ENCODE data around the gene ERCC4.

ERCC4 gene

DNA sequence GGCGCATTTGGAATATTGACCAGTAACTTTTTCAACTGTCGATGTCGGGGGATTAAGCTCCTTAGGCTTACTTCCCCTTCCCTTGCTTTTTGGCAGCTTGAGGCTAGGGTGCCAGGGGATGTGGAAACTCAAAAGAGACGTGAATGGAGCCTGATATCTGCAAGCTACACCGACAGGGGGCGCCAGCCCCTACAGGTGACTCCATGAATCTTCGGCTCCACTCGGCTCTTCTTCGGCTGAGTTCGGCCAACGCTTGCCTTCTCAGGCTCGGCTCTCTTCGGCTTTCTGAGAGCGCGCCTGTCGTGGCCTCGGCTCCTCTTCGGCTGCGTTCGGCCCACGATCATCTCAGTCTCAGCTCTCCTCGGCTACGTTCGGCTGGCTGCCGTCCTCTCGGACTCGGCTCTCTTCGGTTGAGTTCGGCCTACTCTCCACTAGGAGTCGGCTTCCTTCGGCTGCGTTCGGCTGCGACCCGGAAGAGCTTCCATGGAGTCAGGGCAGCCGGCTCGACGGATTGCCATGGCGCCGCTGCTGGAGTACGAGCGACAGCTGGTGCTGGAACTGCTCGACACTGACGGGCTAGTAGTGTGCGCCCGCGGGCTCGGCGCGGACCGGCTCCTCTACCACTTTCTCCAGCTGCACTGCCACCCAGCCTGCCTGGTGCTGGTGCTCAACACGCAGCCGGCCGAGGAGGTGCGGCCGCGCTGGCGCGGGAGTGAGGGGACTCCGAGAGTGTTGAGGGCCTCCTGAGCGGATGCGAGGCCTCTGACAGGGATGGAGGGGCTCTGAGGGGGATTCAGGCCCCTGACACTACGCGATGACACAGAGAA lies at the start of gene ERCC4:
Gene ERCC4, plus strand, starts transcription at position 472 of the 827 bp plus-strand sequence. Its CDS starts 12 bp downstream, at position 484.
- H3K27me3 ChIP-seq (ENCODE audit: insufficient read depth, low read depth): no peaks in the 10 kb centered on the region
- peak within 1 kb of the TSS; percentile 46 for H3K27ac ChIP-seq
- H3K4me2 ChIP-seq: peak within 1 kb of the TSS; percentile 82
- H3K79me2 ChIP-seq (ENCODE audit: insufficient read depth, low read depth): peaks cover 5% of the 10 kb centered on the region; the same call in 1 of the 2 replicates
- H3K4me1 ChIP-seq (ENCODE audit: low read depth, poor library complexity, severe bottlenecking): peaks cover 62% of the 10 kb centered on the region
- peak within 1 kb of the TSS; percentile 85 for H2AFZ ChIP-seq (ENCODE audit: low read depth)
- no peaks in the 10 kb centered on the region for H3K36me3 ChIP-seq (ENCODE audit: insufficient read depth)
- peak within 1 kb of the TSS; percentile 83 for H3K9ac ChIP-seq
- peak within 1 kb of the TSS; percentile 51 for H3K4me3 ChIP-seq (IDR thresholded peaks at IDR 0.05; ENCODE audit: insufficient read depth, low read depth, low read length)
- TF ChIP-seq CTCF (conservative IDR thresholded peaks at IDR 0.05; ENCODE audit: low read depth, low read length): peak; percentile 99
- H4K20me1 ChIP-seq (ENCODE audit: insufficient read depth): no peaks in the 10 kb centered on the region

- no peaks in the 10 kb centered on the region for H4K20me1 ChIP-seq (ENCODE audit: insufficient read depth)
- H2AFZ ChIP-seq (ENCODE audit: low read depth): 0 out of 2 replicates have a peak overlapping the region, but pooled peaks have one; percentile 6
- H3K79me2 ChIP-seq (ENCODE audit: insufficient read depth, low read depth): no peaks in the 10 kb centered on the region
- TF ChIP-seq CTCF (conservative IDR thresholded peaks at IDR 0.05; ENCODE audit: low read depth, low read length): peak; percentile 88
- no peaks in the 10 kb centered on the region for H3K27me3 ChIP-seq (ENCODE audit: insufficient read depth, low read depth)
- H3K9ac ChIP-seq: no peak overlapping the region
- H3K4me3 ChIP-seq (IDR thresholded peaks at IDR 0.05; ENCODE audit: insufficient read depth, low read depth, low read length): no peak overlapping the region
- H3K27ac ChIP-seq: no peak overlapping the region
- peaks cover 14% of the 10 kb centered on the region for H3K4me1 ChIP-seq (ENCODE audit: low read depth, poor library complexity, severe bottlenecking)
- no peak overlapping the region for H3K4me2 ChIP-seq
- no peaks in the 10 kb centered on the region for H3K36me3 ChIP-seq (ENCODE audit: insufficient read depth)
Observed at GRCh38 chr16:13873835-13874438, 46.0 kb upstream of the ERCC4 start.

GRCh38 chr16:13875614-13876284 lies 44.2 kb upstream of the ERCC4 start:
- Histone ChIP-seq H3K4me1 (ENCODE audit: low read depth, poor library complexity, severe bottlenecking) (peaks cover 24% of the 10 kb centered on the region), H3K36me3 (ENCODE audit: insufficient read depth) (no peaks in the 10 kb centered on the region), H3K27me3 (ENCODE audit: insufficient read depth, low read depth) (no peaks in the 10 kb centered on the region), H3K79me2 (ENCODE audit: insufficient read depth, low read depth) (no peaks in the 10 kb centered on the region), H3K4me2 (no peak overlapping the region), H2AFZ (ENCODE audit: low read depth) (no peak overlapping the region), H4K20me1 (ENCODE audit: insufficient read depth) (no peaks in the 10 kb centered on the region), H3K4me3 (IDR thresholded peaks at IDR 0.05; ENCODE audit: insufficient read depth, low read depth, low read length) (no peak overlapping the region), H3K9ac (no peak overlapping the region), H3K27ac (no peak overlapping the region)
- no peak for TF ChIP-seq CTCF (conservative IDR thresholded peaks at IDR 0.05; ENCODE audit: low read depth, low read length)

GRCh38 chr16:13883276-13883675 lies 36.7 kb upstream of the ERCC4 start:
- no peak overlapping the region for H3K4me2 ChIP-seq
- H3K27ac ChIP-seq: no peak overlapping the region
- no peaks in the 10 kb centered on the region for H3K36me3 ChIP-seq (ENCODE audit: insufficient read depth)
- no peak for TF ChIP-seq CTCF (conservative IDR thresholded peaks at IDR 0.05; ENCODE audit: low read depth, low read length)
- no peaks in the 10 kb centered on the region for H3K79me2 ChIP-seq (ENCODE audit: insufficient read depth, low read depth)
- no peaks in the 10 kb centered on the region for H4K20me1 ChIP-seq (ENCODE audit: insufficient read depth)
- H3K4me1 ChIP-seq (ENCODE audit: low read depth, poor library complexity, severe bottlenecking): peaks cover 10% of the 10 kb centered on the region
- no peaks in the 10 kb centered on the region for H3K27me3 ChIP-seq (ENCODE audit: insufficient read depth, low read depth)
- H3K4me3 ChIP-seq (IDR thresholded peaks at IDR 0.05; ENCODE audit: insufficient read depth, low read depth, low read length): no peak overlapping the region
- H3K9ac ChIP-seq: no peak overlapping the region
- H2AFZ ChIP-seq (ENCODE audit: low read depth): no peak overlapping the region
